A673 (cell line): ENCODE measurements around the gene SELENOW.

Source experiments
- EZH2 ChIP-seq: fragments of 200-600 bp; sonication (generic); IDR thresholded peaks from 2 replicates; pipeline ENCODE4 v1.6.1; 2017; ENCODE audit warnings: borderline replicate concordance, low read depth, mild to moderate bottlenecking, mixed read lengths, antibody characterized with exemption, low read length; ENCODE audit not compliant: poor library complexity, severe bottlenecking
- TF ChIP-seq, protein P1 (sequence below): fragments of 300-800, 200-600 bp; sonication (generic); conservative IDR thresholded peaks from 2 replicates; pipeline ENCODE4 v1.5.1; 2017; ENCODE audit warnings: low read depth, mild to moderate bottlenecking, antibody characterized with exemption, low read length, moderate library complexity, mixed read lengths

DNA sequence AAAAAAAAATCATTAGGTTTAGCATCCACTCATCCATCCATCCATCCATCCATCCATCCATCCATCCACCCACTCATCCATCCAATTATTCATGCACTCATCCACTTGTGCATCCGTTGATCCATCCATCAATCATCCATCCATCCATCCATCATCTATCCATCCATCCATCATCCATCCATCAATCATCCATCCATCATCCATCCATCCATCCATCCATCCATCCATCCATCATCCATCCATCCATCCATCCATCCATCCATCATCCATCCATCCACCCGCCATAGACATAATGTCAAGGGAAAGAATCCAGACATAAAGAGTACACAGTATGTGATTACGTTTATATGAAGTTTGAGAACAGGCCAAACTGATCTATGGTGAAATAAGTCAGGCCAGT, 9.0 kb upstream of the SELENOW start:
- TF ChIP-seq, protein P1, sequence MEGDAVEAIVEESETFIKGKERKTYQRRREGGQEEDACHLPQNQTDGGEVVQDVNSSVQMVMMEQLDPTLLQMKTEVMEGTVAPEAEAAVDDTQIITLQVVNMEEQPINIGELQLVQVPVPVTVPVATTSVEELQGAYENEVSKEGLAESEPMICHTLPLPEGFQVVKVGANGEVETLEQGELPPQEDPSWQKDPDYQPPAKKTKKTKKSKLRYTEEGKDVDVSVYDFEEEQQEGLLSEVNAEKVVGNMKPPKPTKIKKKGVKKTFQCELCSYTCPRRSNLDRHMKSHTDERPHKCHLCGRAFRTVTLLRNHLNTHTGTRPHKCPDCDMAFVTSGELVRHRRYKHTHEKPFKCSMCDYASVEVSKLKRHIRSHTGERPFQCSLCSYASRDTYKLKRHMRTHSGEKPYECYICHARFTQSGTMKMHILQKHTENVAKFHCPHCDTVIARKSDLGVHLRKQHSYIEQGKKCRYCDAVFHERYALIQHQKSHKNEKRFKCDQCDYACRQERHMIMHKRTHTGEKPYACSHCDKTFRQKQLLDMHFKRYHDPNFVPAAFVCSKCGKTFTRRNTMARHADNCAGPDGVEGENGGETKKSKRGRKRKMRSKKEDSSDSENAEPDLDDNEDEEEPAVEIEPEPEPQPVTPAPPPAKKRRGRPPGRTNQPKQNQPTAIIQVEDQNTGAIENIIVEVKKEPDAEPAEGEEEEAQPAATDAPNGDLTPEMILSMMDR: no peak
- no peak for TF ChIP-seq EZH2
